A549 (cell line): Measurements from ENCODE around the gene ITIH3. TPM values are rescaled to one million over a fixed set of nuclear protein-coding genes. Genes with fewer than 3 reads are reported as not detected.

ENCODE experiments used
- ATAC-seq, 2 experiments: fragments of 200-7000 bp in 1 of 2; fragments of >200 bp in 1 of 2; cut with Nextera tagmentation in 1 of 2; cut with Tn5 transposase in 1 of 2; 3 replicates each; pipeline versions ENCODE4 v1.8.0 to v1.9.1; 2018 to 2020; ENCODE audit warnings: mild to moderate bottlenecking in 1 of 2, moderate library complexity in 1 of 2
- CTCF ChIA-PET: fragments of 300-600 bp; sonication (Branson Sonifier 250); formaldehyde crosslinking; extraction: SDS; loops from one replicate; lab custom pipeline; 2021; ENCODE audit warnings: antibody characterized with exemption, inconsistent platforms; lab: Yijun Ruan, JAX
- POLR2A ChIA-PET: fragments of 350-600 bp; formaldehyde crosslinking; extraction: SDS; loops from one replicate; lab custom pipeline; 2021; ENCODE audit warnings: antibody characterized with exemption, inconsistent platforms; lab: Yijun Ruan, JAX
- DNase-seq, 2 experiments: peaks; one replicate each; pipeline versions ENCODE4 v3.0.0 to v3.0.0-alpha.2; 2011 to 2016; ENCODE audit warnings: low read depth in 1 of 2, low spot score in 1 of 2
- FAIRE-seq: peaks from 2 replicates; lab custom pipeline; 2011; peaks lifted over from hg19 to GRCh38; lab: Jason Lieb, UNC
- H3K27ac ChIP-seq, 2 experiments: fragments of >200 bp; sonication (Bioruptor Twin); formaldehyde crosslinking; 3 replicates each; pipeline ENCODE4 v1.5.1; 2016 to 2017
- H3K4me1 ChIP-seq: fragments of >200 bp; sonication (Bioruptor Twin); formaldehyde crosslinking; 3 replicates; pipeline ENCODE4 v1.6.1; 2016
- H3K4me2 ChIP-seq: fragments of >200 bp; sonication (Bioruptor Twin); formaldehyde crosslinking; 3 replicates; pipeline ENCODE4 v1.6.1; 2016
- H3K4me3 ChIP-seq: fragments of >200 bp; sonication (Bioruptor Twin); formaldehyde crosslinking; 3 replicates; pipeline ENCODE4 v1.5.1; 2016
- H3K9me3 ChIP-seq: fragments of >200 bp; sonication (Bioruptor Twin); formaldehyde crosslinking; 3 replicates; pipeline ENCODE4 v1.6.1; 2016
- BHLHE40 ChIP-seq: IDR thresholded peaks from 2 replicates; pipeline ENCODE4 v1.6.1; 2012; ENCODE audit warnings: low read depth, low read length, inconsistent platforms
- EHMT2 ChIP-seq: fragments of 200-600 bp; sonication (generic); IDR thresholded peaks from 2 replicates; pipeline ENCODE4 v1.6.1; 2016; ENCODE audit warnings: antibody characterized with exemption, low read depth, mild to moderate bottlenecking, moderate library complexity
- FOSB ChIP-seq: fragments of 250-450 bp; sonication (Bioruptor Pico); IDR thresholded peaks from 2 replicates; pipeline ENCODE4 v1.5.0; 2020; ENCODE audit warnings: mild to moderate bottlenecking, moderate library complexity
- FOSL2 ChIP-seq, 2 experiments: fragments of 450-650 bp in 1 of 2; fragments of >200 bp in 1 of 2; sonication (Bioruptor Twin) in 1 of 2; formaldehyde crosslinking; IDR thresholded peaks; 2 replicates each; pipeline versions ENCODE4 v1.5.0 to v1.6.1; 2016 to 2020; ENCODE audit warnings: mild to moderate bottlenecking in 1 of 2, moderate library complexity in 1 of 2
- HDAC2 ChIP-seq: fragments of 200-600 bp; sonication (generic); IDR thresholded peaks from 2 replicates; pipeline ENCODE4 v1.6.1; 2016
- HOXB13 ChIP-seq: fragments of 250-450 bp; sonication (Bioruptor Pico); IDR thresholded peaks from 2 replicates; pipeline ENCODE4 v1.5.0; 2020; ENCODE audit warnings: low read depth, mild to moderate bottlenecking, moderate library complexity
- JUNB ChIP-seq: fragments of >200 bp; sonication (Bioruptor Twin); formaldehyde crosslinking; IDR thresholded peaks from 2 replicates; pipeline ENCODE4 v1.6.1; 2016
- KDM5A ChIP-seq: fragments of 200-600 bp; sonication (generic); IDR thresholded peaks from 2 replicates; pipeline ENCODE4 v1.6.1; 2016; ENCODE audit warnings: antibody characterized with exemption, mild to moderate bottlenecking
- NPAS2 ChIP-seq: fragments of 250-450 bp; sonication (Bioruptor Pico); IDR thresholded peaks from 2 replicates; pipeline ENCODE4 v1.8.0; 2022; ENCODE audit warnings: mild to moderate bottlenecking, moderate library complexity, borderline replicate concordance
- RAD21 ChIP-seq, 2 experiments: fragments of >200 bp in 1 of 2; sonication (Bioruptor Twin) in 1 of 2; formaldehyde crosslinking in 1 of 2; IDR thresholded peaks in 1 of 2; conservative IDR thresholded peaks in 1 of 2; 2 replicates in 1 of 2; 3 replicates in 1 of 2; pipeline ENCODE4 v1.6.1; 2012 to 2018; ENCODE audit warnings: inconsistent platforms in 1 of 2
- RCOR1 ChIP-seq: fragments of 150-350 bp; IDR thresholded peaks from 2 replicates; pipeline ENCODE4 v1.6.1; 2014; ENCODE audit warnings: antibody characterized with exemption, low read length, low read depth
- RFX5 ChIP-seq: fragments of 450-650 bp; IDR thresholded peaks from 2 replicates; pipeline ENCODE4 v1.7.1; 2014; ENCODE audit warnings: antibody characterized with exemption, mild to moderate bottlenecking, moderate library complexity
- SREBF2 ChIP-seq: fragments of 450-650 bp; IDR thresholded peaks from 2 replicates; pipeline ENCODE4 v1.6.1; 2014; ENCODE audit warnings: mild to moderate bottlenecking, moderate library complexity
- ZFP36 ChIP-seq: fragments of 450-650 bp; IDR thresholded peaks from 2 replicates; pipeline ENCODE4 v1.6.1; 2014; ENCODE audit warnings: borderline replicate concordance; ENCODE audit not compliant: partially characterized antibody
- ZNF302 ChIP-seq: fragments of 250-450 bp; sonication (Bioruptor Pico); IDR thresholded peaks from 2 replicates; pipeline ENCODE4 v1.9.0; 2021; ENCODE audit warnings: inconsistent platforms, mild to moderate bottlenecking, moderate library complexity
- WGBS: methylation state at CpG from one replicate; pipeline ENCODE4 v1.1.6; 2017; ENCODE audit errors: missing lambda C conversion rate; 5-methylcytosine and 5-hydroxymethylcytosine counted together
- polyA plus RNA-seq, 4 experiments: library from polyadenylated mRNA; depleted of rRNA in 3 of 4; stranded (reverse); fragments of >200 nt; fragmentation: RNase III in 1 of 4; extraction: RNeasy Plus Mini Kit Qiagen cat#74134 plus additional on column Dnase treatment in 1 of 4; gene quantifications; 2 replicates in 3 of 4; 3 replicates in 1 of 4; pipeline ENCODE4 v1.2.3, GENCODE V29; 2011 to 2017
- TF ChIP-seq, protein P1 (sequence below): fragments of 200-600 bp; sonication (generic); IDR thresholded peaks from 2 replicates; pipeline ENCODE4 v1.6.1; 2016; ENCODE audit warnings: antibody characterized with exemption, mild to moderate bottlenecking, moderate library complexity
- TF ChIP-seq, protein P2 (sequence below): fragments of 450-650 bp; IDR thresholded peaks from 2 replicates; pipeline ENCODE4 v1.6.1; 2014; ENCODE audit warnings: antibody characterized with exemption
- TF ChIP-seq, protein P3 (sequence below): fragments of 250-450 bp; sonication (Bioruptor Pico); IDR thresholded peaks from 2 replicates; pipeline ENCODE4 v1.5.0; 2021; ENCODE audit warnings: mild to moderate bottlenecking, moderate library complexity, borderline replicate concordance
- TF ChIP-seq, protein P4 (sequence below): fragments of >200 bp; sonication (Bioruptor Twin); formaldehyde crosslinking; IDR thresholded peaks from 3 replicates; pipeline ENCODE4 v1.5.1; 2016

Gene ITIH3
- polyA plus RNA-seq, 2 of the 4 experiments (the other 2 are of a cell fraction), result 0.09 TPM; not detected in 1

DNA sequence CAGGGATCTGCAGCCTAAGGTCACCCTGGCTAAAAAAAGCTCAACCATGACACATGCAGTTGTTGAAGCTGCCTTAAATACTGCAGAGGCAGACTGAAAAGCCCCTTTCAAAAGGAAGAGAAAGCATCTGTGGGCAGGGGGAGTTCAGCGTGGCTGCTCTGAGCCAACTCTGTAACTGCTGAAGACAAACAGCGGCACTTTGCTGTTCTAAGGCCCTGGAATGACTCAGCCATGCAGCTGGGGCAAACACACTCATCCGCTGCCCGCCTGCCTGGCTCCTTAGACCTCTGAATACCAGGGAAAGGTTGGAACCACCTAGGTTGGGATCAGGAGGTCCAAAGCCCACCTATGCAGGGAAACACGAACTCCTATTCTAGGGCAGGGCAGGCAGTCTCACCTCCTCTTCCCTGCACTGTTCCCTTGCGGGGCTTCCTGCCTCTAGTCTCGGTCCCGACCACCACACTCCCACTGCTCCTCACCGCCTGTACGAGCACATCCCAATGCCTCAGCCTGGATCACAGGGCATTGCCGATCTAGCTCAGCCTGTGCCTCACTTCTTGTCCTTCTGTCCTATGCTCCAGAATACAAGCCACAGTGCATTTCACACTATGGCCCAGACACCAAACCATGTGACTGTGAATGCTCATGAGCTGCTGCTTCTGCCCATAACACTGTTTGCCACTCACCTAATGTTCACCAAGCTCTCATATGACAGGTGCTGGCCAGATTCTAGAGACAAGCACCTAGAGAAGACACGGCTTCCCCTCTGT is 46.8 kb downstream of the ITIH3 start:
- no peaks in the 10 kb centered on the region for H3K9me3 ChIP-seq
- no peak for TF ChIP-seq FOSB
- ChIA-PET CTCF (interaction anchor here (0.7 to 3.0 kb wide), 3 partner anchors 9 to 102 kb away, joined by 3 to 10 read pairs (median 3); no protein-coding TSS in a partner anchor), POLR2A (no interaction called here)
- DNase-seq (no peak), ATAC-seq (no peak), FAIRE-seq (no peak)
- H3K4me1 ChIP-seq, result no peaks in the 10 kb centered on the region
- no peak overlapping the region for H3K27ac ChIP-seq
- no peak overlapping the region for H3K4me2 ChIP-seq
- H3K4me3 ChIP-seq, result no peak overlapping the region
- WGBS, result 82% methylated on average over 10 of the region's 12 CpGs

DNA sequence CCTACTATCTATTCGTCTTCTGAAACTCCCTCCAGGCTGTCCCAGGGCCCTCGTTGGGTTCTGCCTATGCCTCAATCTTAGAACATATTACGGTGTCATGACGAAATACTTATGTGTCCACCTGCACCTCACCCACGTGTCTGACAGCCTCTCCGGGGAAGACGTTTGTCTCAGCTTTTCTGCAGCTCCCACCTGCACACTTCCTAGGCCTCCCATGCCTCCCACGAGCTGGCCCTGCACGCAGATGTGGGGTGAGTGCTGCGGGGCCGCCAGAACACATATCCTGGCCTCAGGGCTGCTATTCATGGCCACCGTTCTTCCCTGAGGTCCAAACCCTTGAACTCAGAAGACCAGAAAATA is 47.4 kb downstream of the ITIH3 start:
- 77% methylated on average over 9 of the region's 12 CpGs for WGBS
- TF ChIP-seq FOSL2 (IDR thresholded peaks at IDR 0.05), result no peak
- TF ChIP-seq FOSL2 (CRISPR knock-in tag; IDR thresholded peaks at IDR 0.05), result no peak
- no peak for TF ChIP-seq RCOR1
- TF ChIP-seq, protein P1, sequence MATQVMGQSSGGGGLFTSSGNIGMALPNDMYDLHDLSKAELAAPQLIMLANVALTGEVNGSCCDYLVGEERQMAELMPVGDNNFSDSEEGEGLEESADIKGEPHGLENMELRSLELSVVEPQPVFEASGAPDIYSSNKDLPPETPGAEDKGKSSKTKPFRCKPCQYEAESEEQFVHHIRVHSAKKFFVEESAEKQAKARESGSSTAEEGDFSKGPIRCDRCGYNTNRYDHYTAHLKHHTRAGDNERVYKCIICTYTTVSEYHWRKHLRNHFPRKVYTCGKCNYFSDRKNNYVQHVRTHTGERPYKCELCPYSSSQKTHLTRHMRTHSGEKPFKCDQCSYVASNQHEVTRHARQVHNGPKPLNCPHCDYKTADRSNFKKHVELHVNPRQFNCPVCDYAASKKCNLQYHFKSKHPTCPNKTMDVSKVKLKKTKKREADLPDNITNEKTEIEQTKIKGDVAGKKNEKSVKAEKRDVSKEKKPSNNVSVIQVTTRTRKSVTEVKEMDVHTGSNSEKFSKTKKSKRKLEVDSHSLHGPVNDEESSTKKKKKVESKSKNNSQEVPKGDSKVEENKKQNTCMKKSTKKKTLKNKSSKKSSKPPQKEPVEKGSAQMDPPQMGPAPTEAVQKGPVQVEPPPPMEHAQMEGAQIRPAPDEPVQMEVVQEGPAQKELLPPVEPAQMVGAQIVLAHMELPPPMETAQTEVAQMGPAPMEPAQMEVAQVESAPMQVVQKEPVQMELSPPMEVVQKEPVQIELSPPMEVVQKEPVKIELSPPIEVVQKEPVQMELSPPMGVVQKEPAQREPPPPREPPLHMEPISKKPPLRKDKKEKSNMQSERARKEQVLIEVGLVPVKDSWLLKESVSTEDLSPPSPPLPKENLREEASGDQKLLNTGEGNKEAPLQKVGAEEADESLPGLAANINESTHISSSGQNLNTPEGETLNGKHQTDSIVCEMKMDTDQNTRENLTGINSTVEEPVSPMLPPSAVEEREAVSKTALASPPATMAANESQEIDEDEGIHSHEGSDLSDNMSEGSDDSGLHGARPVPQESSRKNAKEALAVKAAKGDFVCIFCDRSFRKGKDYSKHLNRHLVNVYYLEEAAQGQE, result no peak
- TF ChIP-seq, protein P2, sequence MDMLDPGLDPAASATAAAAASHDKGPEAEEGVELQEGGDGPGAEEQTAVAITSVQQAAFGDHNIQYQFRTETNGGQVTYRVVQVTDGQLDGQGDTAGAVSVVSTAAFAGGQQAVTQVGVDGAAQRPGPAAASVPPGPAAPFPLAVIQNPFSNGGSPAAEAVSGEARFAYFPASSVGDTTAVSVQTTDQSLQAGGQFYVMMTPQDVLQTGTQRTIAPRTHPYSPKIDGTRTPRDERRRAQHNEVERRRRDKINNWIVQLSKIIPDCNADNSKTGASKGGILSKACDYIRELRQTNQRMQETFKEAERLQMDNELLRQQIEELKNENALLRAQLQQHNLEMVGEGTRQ, result no peak
- no peak for TF ChIP-seq RFX5
- no peak for TF ChIP-seq HOXB13 (CRISPR knock-in tag)
- no peak for TF ChIP-seq BHLHE40
- no peak for TF ChIP-seq ZNF302
- TF ChIP-seq, protein P3, sequence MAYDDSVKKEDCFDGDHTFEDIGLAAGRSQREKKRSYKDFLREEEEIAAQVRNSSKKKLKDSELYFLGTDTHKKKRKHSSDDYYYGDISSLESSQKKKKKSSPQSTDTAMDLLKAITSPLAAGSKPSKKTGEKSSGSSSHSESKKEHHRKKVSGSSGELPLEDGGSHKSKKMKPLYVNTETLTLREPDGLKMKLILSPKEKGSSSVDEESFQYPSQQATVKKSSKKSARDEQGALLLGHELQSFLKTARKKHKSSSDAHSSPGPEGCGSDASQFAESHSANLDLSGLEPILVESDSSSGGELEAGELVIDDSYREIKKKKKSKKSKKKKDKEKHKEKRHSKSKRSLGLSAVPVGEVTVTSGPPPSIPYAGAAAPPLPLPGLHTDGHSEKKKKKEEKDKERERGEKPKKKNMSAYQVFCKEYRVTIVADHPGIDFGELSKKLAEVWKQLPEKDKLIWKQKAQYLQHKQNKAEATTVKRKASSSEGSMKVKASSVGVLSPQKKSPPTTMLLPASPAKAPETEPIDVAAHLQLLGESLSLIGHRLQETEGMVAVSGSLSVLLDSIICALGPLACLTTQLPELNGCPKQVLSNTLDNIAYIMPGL, result no peak
- TF ChIP-seq JUNB, result no peak
- TF ChIP-seq SREBF2, result no peak
- TF ChIP-seq ZFP36, result no peak
- TF ChIP-seq HDAC2, result no peak
- FAIRE-seq, result no peak
- POLR2A ChIA-PET, result no interaction called here
- Histone ChIP-seq H3K4me2 (no peak overlapping the region), H3K9me3 (no peaks in the 10 kb centered on the region), H3K27ac (no peak overlapping the region), H3K4me3 (no peak overlapping the region), H3K4me1 (no peaks in the 10 kb centered on the region)
- no peak for DNase-seq
- no peak for ATAC-seq
- CTCF ChIA-PET, result interaction anchor here (0.7 to 3.0 kb wide), 2 partner anchors 9 to 12 kb away, joined by 3 to 10 read pairs; no protein-coding TSS in a partner anchor

DNA sequence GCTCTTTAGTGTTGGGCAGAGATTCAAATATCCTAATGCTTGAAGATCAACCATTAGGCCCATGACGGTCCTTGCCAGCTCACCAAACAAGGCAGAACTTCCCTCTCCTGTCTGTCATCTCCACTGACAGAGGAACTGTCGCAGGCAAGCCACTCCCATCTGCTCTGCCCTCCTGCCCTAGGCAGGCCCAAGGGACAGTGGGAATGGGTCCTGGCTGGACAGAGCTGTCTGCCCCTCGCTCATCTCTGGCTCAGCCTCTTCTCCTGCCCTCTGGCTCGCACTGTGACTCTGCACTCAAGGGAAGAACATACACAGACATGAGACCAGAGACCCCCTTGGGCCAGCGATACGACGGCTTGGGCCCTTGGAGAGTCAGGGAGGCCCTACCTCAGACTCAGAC is 47.8 kb downstream of the ITIH3 start:
- Histone ChIP-seq H3K4me2 (no peak overlapping the region), H3K4me3 (no peak overlapping the region), H3K4me1 (no peaks in the 10 kb centered on the region), H3K9me3 (no peaks in the 10 kb centered on the region), H3K27ac (no peak overlapping the region)
- ChIA-PET POLR2A (no interaction called here), CTCF (interaction anchor here (3.0 kb wide), 1 partner anchor 8 kb away, joined by 10 read pairs; no protein-coding TSS in a partner anchor)
- no peak for ATAC-seq
- WGBS, result 74% methylated on average over 6 of the region's 7 CpGs
- no peak for DNase-seq
- TF ChIP-seq RCOR1 (no peak), RAD21 (conservative IDR thresholded peaks at IDR 0.05 in 1 of 2, IDR thresholded peaks at IDR 0.05 in 1 of 2) (no peak), KDM5A (no peak), EHMT2 (no peak), NPAS2 (CRISPR knock-in tag) (no peak), JUNB (no peak), FOSL2 (IDR thresholded peaks at IDR 0.05) (no peak), FOSL2 (CRISPR knock-in tag; IDR thresholded peaks at IDR 0.05) (no peak)
- TF ChIP-seq, protein P4, sequence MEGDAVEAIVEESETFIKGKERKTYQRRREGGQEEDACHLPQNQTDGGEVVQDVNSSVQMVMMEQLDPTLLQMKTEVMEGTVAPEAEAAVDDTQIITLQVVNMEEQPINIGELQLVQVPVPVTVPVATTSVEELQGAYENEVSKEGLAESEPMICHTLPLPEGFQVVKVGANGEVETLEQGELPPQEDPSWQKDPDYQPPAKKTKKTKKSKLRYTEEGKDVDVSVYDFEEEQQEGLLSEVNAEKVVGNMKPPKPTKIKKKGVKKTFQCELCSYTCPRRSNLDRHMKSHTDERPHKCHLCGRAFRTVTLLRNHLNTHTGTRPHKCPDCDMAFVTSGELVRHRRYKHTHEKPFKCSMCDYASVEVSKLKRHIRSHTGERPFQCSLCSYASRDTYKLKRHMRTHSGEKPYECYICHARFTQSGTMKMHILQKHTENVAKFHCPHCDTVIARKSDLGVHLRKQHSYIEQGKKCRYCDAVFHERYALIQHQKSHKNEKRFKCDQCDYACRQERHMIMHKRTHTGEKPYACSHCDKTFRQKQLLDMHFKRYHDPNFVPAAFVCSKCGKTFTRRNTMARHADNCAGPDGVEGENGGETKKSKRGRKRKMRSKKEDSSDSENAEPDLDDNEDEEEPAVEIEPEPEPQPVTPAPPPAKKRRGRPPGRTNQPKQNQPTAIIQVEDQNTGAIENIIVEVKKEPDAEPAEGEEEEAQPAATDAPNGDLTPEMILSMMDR, result no peak
- FAIRE-seq, result no peak
